HFFc6 (cell line): ENCODE measurements around the gene ZNF620. TPM values are rescaled to one million over a fixed set of nuclear protein-coding genes. Genes with fewer than 3 reads are reported as not detected.

Experiments used
- DNase-seq: peaks from one replicate; pipeline ENCODE4 v3.0.0-alpha.2; 2018
- H3K27ac Mint-ChIP-seq: 2 replicates; pipeline ENCODE4 v1.8.0; 2020; ENCODE audit warnings: mild to moderate bottlenecking, mixed read lengths
- H3K27me3 Mint-ChIP-seq: 2 replicates; pipeline ENCODE4 v1.8.0; 2021; ENCODE audit warnings: mild to moderate bottlenecking, moderate library complexity, mixed read lengths; ENCODE audit not compliant: insufficient read depth
- H3K36me3 Mint-ChIP-seq: 2 replicates; pipeline ENCODE4 v1.8.0; 2021; ENCODE audit warnings: low read depth, mixed read lengths
- H3K4me1 Mint-ChIP-seq: 2 replicates; pipeline ENCODE4 v1.8.0; 2020; ENCODE audit warnings: low read depth, mixed read lengths
- H3K4me3 Mint-ChIP-seq: 2 replicates; pipeline ENCODE4 v1.8.0; 2020; ENCODE audit warnings: mild to moderate bottlenecking, moderate library complexity, mixed read lengths
- H3K9me3 Mint-ChIP-seq: 2 replicates; pipeline ENCODE4 v1.8.0; 2020; ENCODE audit warnings: mild to moderate bottlenecking, mixed read lengths
- CTCF ChIP-seq: fragments of 200-600 bp; sonication (generic); IDR thresholded peaks from 2 replicates; pipeline ENCODE4 v1.5.0; 2021; ENCODE audit warnings: antibody characterized with exemption, mild to moderate bottlenecking
- total RNA-seq, 6 experiments: library from RNA; stranded (reverse); fragmentation: NEBNext Ultra II Directional; extraction: Animal tissue kit (Norgen Biotek cat#: 25700); gene quantifications; 2 replicates in 1 of 6; 3 replicates in 5 of 6; pipeline ENCODE4 v1.2.3, GENCODE V29; 2021

The ZNF620 gene
- total RNA-seq, 6 experiments from 2014 or later: 0.54 to 1.2 (median 0.69) TPM

GRCh38 chr3:40566694-40567093, 60.9 kb downstream of the ZNF620 start:
- Mint-ChIP-seq H3K4me1 (no peaks in the 10 kb centered on the region), H3K9me3 (no peaks in the 10 kb centered on the region), H3K4me3 (no peak overlapping the region), H3K36me3 (no peaks in the 10 kb centered on the region), H3K27me3 (peaks cover 11% of the 10 kb centered on the region), H3K27ac (no peak overlapping the region)
- DNase-seq: no peak
- no peak for TF ChIP-seq CTCF

Other genes starting within 250 kb of the ZNF620 start
- gene EIF1B, start 196.3 kb upstream of the ZNF620 start, total RNA-seq: 10 to 100 TPM; 32.0 to 41.6 (median 38.3) TPM
- not detected for gene ENTPD3, start 118.9 kb upstream of the ZNF620 start, total RNA-seq
- gene RPL14, start 48.7 kb upstream of the ZNF620 start, total RNA-seq: 1,000 to 10,000 TPM; 1,695 to 2,062 (median 1,834) TPM
- 1 to 10 TPM; 3.2 to 5.1 (median 4.7) TPM for gene ZNF619, start 28.9 kb upstream of the ZNF620 start, total RNA-seq
- gene ZNF621, start 18.9 kb downstream of the ZNF620 start, total RNA-seq: 10 to 100 TPM; 18.1 to 21.3 (median 20.5) TPM